Lower lobe of right lung (tissue), 2 donors: ENCODE results near the gene SRP19. TPM values are rescaled to one million over a fixed set of nuclear protein-coding genes. Genes with fewer than 3 reads are reported as not detected.

Experiments
- ATAC-seq, 2 donors: fragments of 200-7000 bp; cut with Tn5 transposase; one replicate each; pipeline ENCODE4 v1.9.1; 2020 to 2022; ENCODE audit warnings: mild to moderate bottlenecking in 2 of 2, moderate library complexity in 2 of 2
- DNase-seq: peaks from one replicate; pipeline ENCODE4 v3.0.0-alpha.2; 2020
- H3K27ac ChIP-seq: fragments of 200-600 bp; one replicate; pipeline ENCODE4 v1.8.0; 2022
- H3K27me3 ChIP-seq: fragments of 200-600 bp; one replicate; pipeline ENCODE4 v1.8.0; 2022; ENCODE audit warnings: low read depth
- H3K36me3 ChIP-seq: fragments of 200-600 bp; one replicate; pipeline ENCODE4 v1.8.0; 2022; ENCODE audit warnings: mild to moderate bottlenecking
- H3K4me1 ChIP-seq: fragments of 200-600 bp; one replicate; pipeline ENCODE4 v1.8.0; 2022
- H3K4me3 ChIP-seq: fragments of 200-600 bp; one replicate; pipeline ENCODE4 v1.8.0; 2022; ENCODE audit warnings: mild to moderate bottlenecking
- H3K9me3 ChIP-seq: fragments of 200-600 bp; one replicate; pipeline ENCODE4 v1.8.0; 2022
- CTCF ChIP-seq: fragments of 200-600 bp; IDR thresholded peaks from one replicate; pipeline ENCODE4 v1.8.0; 2022; ENCODE audit warnings: antibody characterized with exemption, mild to moderate bottlenecking
- intact Hi-C: fragments of 100-400 bp; cut with DNase I; formaldehyde crosslinking; loops from one replicate; pipeline ENCODE4 v1.11.0; 2022
- total RNA-seq: library from RNA; stranded (reverse); fragmentation: NEBNext Ultra II Directional; extraction: Animal tissue kit (Norgen Biotek cat#: 25700); gene quantifications from one replicate; pipeline ENCODE4 v1.2.1, GENCODE V29; 2021
- donor health status: DM: no; HTN: yes; CAD: no; lungs with severe emphysema.

The SRP19 gene
- total RNA-seq, 1 donor from 2014 or later, result 29.5 TPM

DNA sequence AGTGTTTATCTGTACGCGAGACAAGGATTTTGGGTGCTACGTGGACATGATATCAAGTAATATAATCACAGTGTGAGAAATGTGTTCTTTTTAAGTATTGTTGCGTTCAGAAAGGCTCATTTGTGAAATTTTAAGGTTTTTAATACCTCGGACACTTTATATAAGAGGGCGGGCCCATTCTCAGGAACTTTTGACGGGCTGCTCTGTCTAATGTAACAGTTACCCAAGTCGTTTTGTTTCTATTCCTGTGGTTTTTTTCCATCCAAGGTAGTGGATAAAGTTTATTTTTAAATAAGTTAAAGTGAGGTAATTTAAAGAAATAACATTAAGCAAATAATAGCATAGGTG lies 525 bp downstream of the SRP19 start:
- DNase-seq (no peak), ATAC-seq (no peak)
- no peak for TF ChIP-seq CTCF
- intact Hi-C loops, result no loop called here
- H3K27me3 ChIP-seq, result no peaks in the 10 kb centered on the region
- H3K4me3 ChIP-seq, result peak overlapping the region; percentile 100
- peaks cover 42% of the 10 kb centered on the region for H3K36me3 ChIP-seq
- peak overlapping the region; percentile 89 for H3K27ac ChIP-seq
- H3K4me1 ChIP-seq, result peaks cover 27% of the 10 kb centered on the region
- H3K9me3 ChIP-seq, result no peaks in the 10 kb centered on the region

DNA sequence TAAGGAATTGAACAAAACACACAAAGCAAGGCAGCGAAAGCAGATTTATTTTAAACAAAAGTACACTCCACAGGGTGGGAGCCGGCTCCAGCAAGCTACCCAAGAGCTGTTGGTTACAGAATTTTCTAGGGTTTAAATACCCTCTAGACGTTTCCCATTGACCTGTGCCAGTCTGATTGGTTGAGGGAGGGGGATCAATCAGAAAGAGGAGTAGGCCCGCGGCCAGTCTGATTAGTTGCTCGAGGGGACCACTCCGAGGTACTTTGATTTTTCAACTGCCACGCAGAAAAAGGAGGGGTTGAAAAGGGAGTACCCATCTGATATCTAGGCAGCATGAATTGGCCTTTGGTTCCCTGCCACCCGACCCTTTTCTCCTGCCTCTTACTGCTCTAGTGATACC lies 998 bp downstream of the SRP19 start:
- no peaks in the 10 kb centered on the region for H3K27me3 ChIP-seq
- intact Hi-C loops, result no loop called here
- H3K4me1 ChIP-seq, result peaks cover 27% of the 10 kb centered on the region
- TF ChIP-seq CTCF, result no peak
- ATAC-seq, result no peak
- H3K4me3 ChIP-seq, result peak overlapping the region; percentile 100
- H3K9me3 ChIP-seq, result no peaks in the 10 kb centered on the region
- peak overlapping the region; percentile 89 for H3K27ac ChIP-seq
- DNase-seq, result no peak
- peaks cover 47% of the 10 kb centered on the region for H3K36me3 ChIP-seq

GRCh38 chr5:112863549-112863948 lies 2.5 kb downstream of the SRP19 start:
- Histone ChIP-seq H3K9me3 (no peaks in the 10 kb centered on the region), H3K27ac (no peak overlapping the region), H3K36me3 (peaks cover 61% of the 10 kb centered on the region), H3K4me3 (no peak overlapping the region), H3K27me3 (no peaks in the 10 kb centered on the region), H3K4me1 (peaks cover 27% of the 10 kb centered on the region)
- ATAC-seq (no peak), DNase-seq (no peak)
- intact Hi-C loops, result no loop called here
- TF ChIP-seq CTCF, result no peak

- H3K4me1 ChIP-seq, result peaks cover 27% of the 10 kb centered on the region
- H3K36me3 ChIP-seq, result peaks cover 77% of the 10 kb centered on the region
- intact Hi-C loops, result no loop called here
- H3K9me3 ChIP-seq, result no peaks in the 10 kb centered on the region
- DNase-seq (no peak), ATAC-seq (no peak)
- no peaks in the 10 kb centered on the region for H3K27me3 ChIP-seq
- no peak overlapping the region for H3K4me3 ChIP-seq
- H3K27ac ChIP-seq, result no peak overlapping the region
- no peak for TF ChIP-seq CTCF
Observed at GRCh38 chr5:112865128-112865527, 4.0 kb downstream of the SRP19 start.

DNA sequence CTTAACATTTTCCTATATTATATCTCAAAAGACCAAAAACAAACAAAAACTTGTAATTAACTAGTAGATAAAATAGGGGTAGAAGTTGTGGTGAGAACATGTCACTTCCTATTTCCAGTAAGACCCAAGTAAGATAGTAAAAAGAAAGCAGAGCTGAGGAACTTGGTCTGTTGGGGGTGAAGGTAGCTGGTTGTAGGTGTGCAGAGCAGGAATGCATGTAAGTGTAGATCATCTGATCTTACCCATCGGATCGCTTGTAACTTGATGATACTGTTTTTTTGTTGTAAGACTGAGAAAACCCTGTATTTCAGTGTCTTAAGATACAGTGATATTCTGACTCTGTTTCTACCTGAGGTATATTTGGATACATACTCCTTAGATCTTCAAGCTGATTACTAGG lies 5.7 kb downstream of the SRP19 start:
- H3K36me3 ChIP-seq, result peaks cover 89% of the 10 kb centered on the region
- TF ChIP-seq CTCF, result no peak
- H3K4me3 ChIP-seq, result no peak overlapping the region

GRCh38 chr5:112867411-112867810 lies 6.3 kb downstream of the SRP19 start:
- Histone ChIP-seq H3K4me1 (peaks cover 15% of the 10 kb centered on the region), H3K27ac (no peak overlapping the region), H3K27me3 (no peaks in the 10 kb centered on the region), H3K9me3 (no peaks in the 10 kb centered on the region), H3K4me3 (no peak overlapping the region), H3K36me3 (peaks cover 92% of the 10 kb centered on the region)
- ATAC-seq (no peak), DNase-seq (no peak)
- intact Hi-C loops, result no loop called here
- no peak for TF ChIP-seq CTCF

More for the DNA sequence above, 5.7 kb downstream of the SRP19 start:
- DNase-seq (no peak), ATAC-seq (no peak)
- Histone ChIP-seq H3K9me3 (no peaks in the 10 kb centered on the region), H3K27ac (no peak overlapping the region), H3K4me1 (peaks cover 21% of the 10 kb centered on the region), H3K27me3 (no peaks in the 10 kb centered on the region)
- intact Hi-C loops, result no loop called here
